ENCODE results near the gene PRKAA1.
"Not testable (repeated sequence)": the region's sequence is repeated elsewhere in the genome, so short reads cannot be mapped to it uniquely, and the experiment has no call there.

PRKAA1 gene

DNA sequence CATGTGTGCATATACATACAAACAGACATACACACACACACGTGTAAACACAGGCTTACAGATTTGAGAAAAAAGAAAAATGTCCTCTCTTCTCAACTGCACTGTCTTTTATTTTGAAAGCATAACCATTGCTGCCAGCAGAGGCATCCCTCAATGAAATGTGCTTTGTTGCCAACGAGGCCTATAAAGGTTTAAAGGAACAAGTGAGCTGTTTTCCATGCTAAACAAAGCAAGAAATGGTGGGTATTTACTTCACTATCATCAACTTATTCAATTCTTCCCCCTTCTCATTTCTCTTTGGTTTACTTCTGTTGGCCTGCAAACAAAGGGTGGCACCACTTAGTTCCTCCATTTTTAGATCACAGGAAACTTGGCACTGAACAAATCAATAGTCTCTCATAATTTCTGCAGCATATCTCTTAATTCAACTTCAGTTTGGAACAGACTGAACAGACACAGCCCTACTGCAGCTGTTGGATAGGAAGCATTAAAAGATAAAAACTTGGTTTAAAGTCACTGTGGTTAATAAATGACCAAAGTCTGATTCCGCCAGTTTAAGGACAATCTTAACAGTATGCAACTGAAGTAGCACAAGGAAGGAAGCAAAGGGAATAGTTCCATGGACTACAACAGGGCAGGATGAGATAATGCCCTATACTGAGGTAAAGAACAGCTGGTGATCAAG, 64.2 kb downstream of the PRKAA1 start:
- no peak for DNase-seq (ENCODE audit: low read depth)

DNA sequence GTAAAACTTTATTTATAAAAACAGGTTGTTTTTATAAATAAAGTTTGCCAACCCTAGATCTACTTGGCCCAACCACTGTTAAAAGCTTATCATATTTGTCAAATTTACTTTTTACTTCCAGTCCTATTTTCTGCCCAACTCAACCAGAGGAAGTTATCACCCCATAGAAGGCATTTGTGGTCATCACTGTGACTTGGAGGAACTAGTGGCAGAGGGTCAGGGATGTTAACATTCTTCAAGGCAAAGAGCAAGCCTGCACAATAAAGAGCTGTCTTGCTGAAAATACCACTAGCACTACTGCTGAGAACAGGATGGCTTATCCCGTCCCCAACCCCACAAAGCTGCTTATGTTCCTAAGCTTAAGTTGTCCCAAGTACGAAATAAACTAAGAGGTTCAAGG, 64.7 kb downstream of the PRKAA1 start:
- DNase-seq (ENCODE audit: low read depth), result no peak

DNA sequence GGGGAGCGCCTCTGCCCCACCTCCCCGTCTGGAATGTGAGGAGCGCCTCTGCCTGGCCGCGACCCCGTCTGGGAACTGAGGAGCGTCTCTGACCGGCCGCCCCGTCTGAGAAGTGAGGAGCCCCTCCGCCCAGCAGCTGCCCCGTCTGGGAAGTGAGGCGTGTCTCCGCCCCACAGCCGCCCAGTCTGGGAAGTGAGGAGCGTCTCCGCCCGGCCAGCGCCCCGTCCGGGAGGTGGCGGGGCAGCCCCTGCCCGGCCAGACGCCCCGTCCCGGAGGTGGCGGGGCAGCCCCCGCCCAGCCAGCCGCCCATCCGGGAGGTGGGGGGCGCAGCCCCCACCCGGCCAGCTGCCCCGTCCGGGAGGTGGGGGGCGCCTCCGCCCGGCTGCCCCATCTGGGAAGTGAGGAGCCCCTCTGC, 75.7 kb downstream of the PRKAA1 start:
- DNase-seq (ENCODE audit: low read depth), result not testable (repeated sequence)

DNA sequence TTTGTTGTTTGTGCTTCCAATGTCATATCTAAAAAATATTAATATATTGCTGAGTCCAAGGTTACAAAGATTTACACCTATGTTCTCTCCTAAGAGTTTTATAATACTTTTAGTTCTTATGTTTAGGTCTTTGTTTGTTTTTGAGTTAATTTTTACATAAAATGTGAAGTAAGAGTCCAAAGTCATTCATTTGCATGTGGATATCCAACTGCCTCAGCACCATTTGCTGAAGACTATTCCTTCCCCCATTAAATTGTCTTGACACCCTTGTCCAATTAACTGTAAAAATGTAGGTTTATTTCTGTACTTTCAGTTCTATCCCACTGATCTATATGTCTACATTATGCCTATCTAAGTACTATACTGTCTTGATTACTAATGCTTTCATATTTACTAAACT, 78.1 kb downstream of the PRKAA1 start:
- DNase-seq (ENCODE audit: low read depth), result no peak

DNA sequence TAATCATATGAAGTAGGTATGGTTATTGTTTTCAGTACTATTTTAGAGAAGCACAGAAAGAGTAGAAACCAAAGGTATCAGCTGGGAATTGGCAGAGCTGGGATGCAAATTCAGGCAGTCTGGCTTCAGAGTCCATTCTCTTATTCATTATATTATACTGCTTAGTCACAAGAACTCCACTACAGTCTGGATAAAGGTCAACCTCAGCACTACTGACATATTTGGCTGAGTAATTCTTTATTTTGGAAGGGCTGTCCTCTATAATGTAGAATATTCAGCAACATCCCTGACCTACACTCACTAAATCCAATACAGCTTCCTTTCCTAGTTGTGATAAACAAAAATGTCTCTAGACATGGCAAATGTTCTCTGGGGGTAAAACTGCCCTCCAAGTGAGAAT, 80.9 kb downstream of the PRKAA1 start:
- no peak for DNase-seq (ENCODE audit: low read depth)

DNA sequence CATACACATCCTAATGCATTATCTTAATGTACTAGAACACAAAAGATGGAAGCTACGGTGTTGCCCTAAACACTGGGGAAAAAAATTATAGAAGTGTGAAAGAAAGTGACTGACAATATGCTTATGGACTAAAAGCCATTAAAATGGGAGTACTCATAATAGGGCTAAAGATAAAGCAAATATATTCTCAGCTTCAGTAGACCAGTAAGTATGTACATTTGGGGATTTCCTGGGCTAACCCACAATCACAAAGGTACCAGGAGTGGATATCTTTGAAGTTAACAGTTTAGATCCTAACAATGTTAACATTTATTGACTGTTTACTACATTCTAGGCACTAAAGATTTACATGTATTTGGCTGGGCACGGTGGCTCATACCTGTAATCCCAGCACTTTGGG, 81.6 kb downstream of the PRKAA1 start:
- DNase-seq (ENCODE audit: low read depth), result no peak

DNA sequence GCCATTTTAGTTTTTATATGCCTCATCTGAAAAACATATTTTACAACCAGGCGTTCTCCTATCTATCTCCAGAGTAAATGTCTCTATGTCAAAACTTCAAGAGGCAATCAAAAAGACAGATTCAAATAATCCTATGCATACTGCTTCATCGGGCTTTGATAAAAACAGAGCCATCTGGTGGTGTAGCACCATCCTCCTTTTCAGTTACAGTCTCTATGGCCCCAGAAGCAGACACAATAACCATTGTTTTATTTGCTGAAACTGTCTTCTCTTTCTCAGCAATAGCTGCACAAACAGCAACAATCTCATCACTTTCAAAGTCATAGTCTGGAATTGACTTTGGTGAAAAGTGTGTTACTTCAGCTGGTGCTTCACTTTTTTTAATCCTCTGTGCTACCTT, 82.2 kb downstream of the PRKAA1 start:
- DNase-seq (ENCODE audit: low read depth), result no peak

DNA sequence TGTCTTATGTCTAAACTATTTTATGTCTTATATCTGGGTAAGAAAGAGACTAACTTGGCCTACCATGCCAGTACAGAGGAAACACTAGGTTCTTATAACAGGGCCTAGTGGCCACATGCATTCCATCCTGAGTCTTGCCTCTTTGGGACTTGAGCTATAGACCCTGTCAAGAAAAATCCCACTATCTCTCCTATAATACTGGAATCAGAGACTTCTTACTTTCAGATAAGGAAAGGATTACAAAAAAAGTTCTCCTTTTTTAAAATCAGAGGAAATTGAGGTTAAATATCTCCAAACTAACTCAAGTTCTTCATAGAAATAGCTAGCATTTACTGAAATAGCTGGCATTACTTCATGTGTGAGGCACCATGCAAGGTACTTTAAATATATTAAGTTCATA, 84.2 kb downstream of the PRKAA1 start:
- DNase-seq (ENCODE audit: low read depth), result no peak

DNA sequence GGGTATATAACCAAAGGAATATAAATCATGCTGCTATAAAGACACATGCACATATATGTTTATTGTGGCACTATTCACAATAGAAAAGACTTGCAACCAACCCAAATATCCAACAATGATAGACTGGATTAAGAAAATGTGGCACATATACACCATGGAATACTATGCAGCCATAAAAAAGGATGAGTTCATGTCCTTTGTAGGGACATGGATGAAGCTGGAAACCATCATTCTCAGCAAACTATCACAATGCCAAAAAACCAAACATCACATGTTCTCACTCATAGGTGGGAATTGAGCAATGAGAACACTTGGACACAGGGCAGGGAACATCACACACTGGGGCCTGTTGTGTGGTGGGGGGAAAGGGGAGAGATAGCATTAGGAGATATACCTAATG, 87.6 kb downstream of the PRKAA1 start:
- not testable (repeated sequence) for DNase-seq (ENCODE audit: low read depth)

Data from T follicular helper cell (primary cell).